SK-N-SH (cell line): Measurements from ENCODE around the gene BRMS1. TPM values are rescaled to one million over a fixed set of nuclear protein-coding genes. Genes with fewer than 3 reads are reported as not detected.
"Not testable (repeated sequence)": the region's sequence is repeated elsewhere in the genome, so short reads cannot be mapped to it uniquely, and the experiment has no call there.

Experiments used
- CTCF ChIA-PET: fragments of 300-600, 350-600 bp; formaldehyde crosslinking; extraction: SDS; loops from one replicate; lab custom pipeline; 2021; lab: Yijun Ruan, JAX
- POLR2A ChIA-PET: fragments of 350-600 bp; sonication (Branson Sonifier 250); formaldehyde crosslinking; extraction: SDS; loops from one replicate; lab custom pipeline; 2020; ENCODE audit warnings: antibody characterized with exemption, inconsistent platforms; lab: Yijun Ruan, JAX
- DNase-seq: peaks from one replicate; pipeline ENCODE4 v3.0.0; 2012
- H2AFZ ChIP-seq: fragments of 200-600 bp; sonication (generic); 2 replicates; pipeline ENCODE4 v1.8.1; 2016; ENCODE audit warnings: antibody characterized with exemption, mild to moderate bottlenecking, low read depth
- H3F3A ChIP-seq: fragments of 200-600 bp; sonication (generic); replicated peaks from 2 replicates; pipeline ENCODE3; 2016; ENCODE audit warnings: antibody characterized with exemption, mild to moderate bottlenecking; ENCODE audit not compliant: insufficient read depth
- H3K27ac ChIP-seq, 2 experiments: fragments of 200-500 bp in 1 of 2; fragments of 200-600 bp in 1 of 2; sonication (Bioruptor generic) in 1 of 2; sonication (generic), shearing (Covaris generic) in 1 of 2; 2 replicates each; pipeline versions ENCODE4 v1.5.1 to v1.6.1; 2014 to 2016; ENCODE audit warnings: low read depth in 2 of 2, inconsistent platforms in 1 of 2, low read length in 1 of 2, mild to moderate bottlenecking in 1 of 2, mixed read lengths in 1 of 2
- H3K27me3 ChIP-seq: fragments of 200-600 bp; sonication (generic), shearing (Covaris generic); 2 replicates; pipeline ENCODE4 v1.6.1; 2016; ENCODE audit warnings: mixed run types; ENCODE audit not compliant: insufficient read depth
- H3K36me3 ChIP-seq, 2 experiments: fragments of 200-500 bp in 1 of 2; fragments of 200-600 bp in 1 of 2; sonication (Bioruptor generic) in 1 of 2; sonication (generic) in 1 of 2; replicated peaks in 1 of 2; 2 replicates each; pipeline versions ENCODE3 to v1.5.1; 2014 to 2016; ENCODE audit warnings: low read length in 1 of 2, mild to moderate bottlenecking in 1 of 2; ENCODE audit not compliant: insufficient read depth in 2 of 2, control insufficient read depth in 1 of 2
- H3K4me1 ChIP-seq, 2 experiments: fragments of 200-500 bp in 1 of 2; fragments of 200-600 bp in 1 of 2; sonication (Bioruptor generic) in 1 of 2; sonication (generic), shearing (Covaris generic) in 1 of 2; 2 replicates each; pipeline versions ENCODE4 v1.5.1 to v1.6.1; 2014 to 2016; ENCODE audit warnings: low read depth in 1 of 2, low read length in 1 of 2, mixed run types in 1 of 2; ENCODE audit not compliant: insufficient read depth in 2 of 2, control insufficient read depth in 1 of 2
- H3K4me2 ChIP-seq: fragments of 200-600 bp; sonication (generic), shearing (Covaris generic); 2 replicates; pipeline ENCODE4 v1.6.1; 2017; ENCODE audit warnings: mixed run types
- H3K4me3 ChIP-seq, 2 experiments: fragments of 200-500 bp in 1 of 2; fragments of 200-600 bp in 1 of 2; sonication (Bioruptor generic) in 1 of 2; sonication (generic), shearing (Covaris generic) in 1 of 2; 2 replicates each; pipeline versions ENCODE4 v1.5.1 to v1.8.1; 2014 to 2016; ENCODE audit warnings: low read depth in 2 of 2, inconsistent platforms in 1 of 2, low read length in 1 of 2, mild to moderate bottlenecking in 1 of 2, mixed read lengths in 1 of 2, moderate library complexity in 1 of 2
- H3K79me2 ChIP-seq: fragments of 200-600 bp; sonication (generic); 2 replicates; pipeline ENCODE4 v1.8.1; 2017; ENCODE audit warnings: mild to moderate bottlenecking; ENCODE audit not compliant: insufficient read depth
- H3K9ac ChIP-seq: fragments of 200-600 bp; sonication (generic); 2 replicates; pipeline ENCODE4 v1.6.1; 2017; ENCODE audit warnings: mixed run types
- H3K9me2 ChIP-seq: fragments of 200-600 bp; sonication (generic); 2 replicates; pipeline ENCODE4 v1.6.1; 2017; ENCODE audit warnings: mixed run types
- H3K9me3 ChIP-seq: fragments of 200-600 bp; sonication (generic); 2 replicates; pipeline ENCODE4 v1.6.1; 2017; ENCODE audit warnings: mixed run types, mild to moderate bottlenecking, moderate library complexity
- H4K20me1 ChIP-seq: fragments of 200-600 bp; sonication (generic); 2 replicates; pipeline ENCODE4 v1.6.1; 2017; ENCODE audit warnings: mild to moderate bottlenecking, mixed run types; ENCODE audit not compliant: insufficient read depth
- CTCF ChIP-seq: fragments of 200-600 bp; sonication (generic); IDR thresholded peaks from 2 replicates; pipeline ENCODE4 v1.6.1; 2017; ENCODE audit warnings: antibody characterized with exemption, mild to moderate bottlenecking, moderate library complexity
- MAX ChIP-seq: IDR thresholded peaks from 2 replicates; pipeline ENCODE4 v1.4.0; 2012; ENCODE audit warnings: low read depth
- RAD21 ChIP-seq: IDR thresholded peaks from 2 replicates; pipeline ENCODE4 v1.6.1; 2012; ENCODE audit warnings: mild to moderate bottlenecking, low read length
- RFX5 ChIP-seq: IDR thresholded peaks from 2 replicates; pipeline ENCODE4 v1.6.1; 2012; ENCODE audit warnings: mild to moderate bottlenecking, improper control_type of control experiment, low read length
- SMC3 ChIP-seq: IDR thresholded peaks from 2 replicates; pipeline ENCODE4 v1.6.1; 2012; ENCODE audit warnings: low read depth, low read length, improper control_type of control experiment
- TEAD4 ChIP-seq: IDR thresholded peaks from 2 replicates; pipeline ENCODE4 v1.4.0; 2012; ENCODE audit warnings: mild to moderate bottlenecking, borderline replicate concordance; ENCODE audit not compliant: insufficient read depth
- USF2 ChIP-seq: fragments of 150-350 bp; IDR thresholded peaks from 2 replicates; pipeline ENCODE4 v1.6.1; 2017; ENCODE audit warnings: antibody characterized with exemption, low read length, low read depth, borderline replicate concordance
- WGBS: methylation state at CpG from one replicate; pipeline ENCODE4 v1.1.6; 2017; ENCODE audit warnings: low lambda C conversion rate; 5-methylcytosine and 5-hydroxymethylcytosine counted together
- polyA plus RNA-seq, 3 experiments: library from polyadenylated mRNA; depleted of rRNA; stranded (reverse); fragments of >200 nt; gene quantifications; 2 replicates each; pipeline ENCODE4 v1.2.3, GENCODE V29; 2012
- TF ChIP-seq, protein P1 (sequence below): IDR thresholded peaks from 2 replicates; pipeline ENCODE4 v1.6.1; 2012; ENCODE audit warnings: mild to moderate bottlenecking, low read depth, low read length, moderate library complexity

Gene BRMS1
- polyA plus RNA-seq, 1 of the 3 experiments (the other 2 are of a cell fraction): 70.0 TPM

DNA sequence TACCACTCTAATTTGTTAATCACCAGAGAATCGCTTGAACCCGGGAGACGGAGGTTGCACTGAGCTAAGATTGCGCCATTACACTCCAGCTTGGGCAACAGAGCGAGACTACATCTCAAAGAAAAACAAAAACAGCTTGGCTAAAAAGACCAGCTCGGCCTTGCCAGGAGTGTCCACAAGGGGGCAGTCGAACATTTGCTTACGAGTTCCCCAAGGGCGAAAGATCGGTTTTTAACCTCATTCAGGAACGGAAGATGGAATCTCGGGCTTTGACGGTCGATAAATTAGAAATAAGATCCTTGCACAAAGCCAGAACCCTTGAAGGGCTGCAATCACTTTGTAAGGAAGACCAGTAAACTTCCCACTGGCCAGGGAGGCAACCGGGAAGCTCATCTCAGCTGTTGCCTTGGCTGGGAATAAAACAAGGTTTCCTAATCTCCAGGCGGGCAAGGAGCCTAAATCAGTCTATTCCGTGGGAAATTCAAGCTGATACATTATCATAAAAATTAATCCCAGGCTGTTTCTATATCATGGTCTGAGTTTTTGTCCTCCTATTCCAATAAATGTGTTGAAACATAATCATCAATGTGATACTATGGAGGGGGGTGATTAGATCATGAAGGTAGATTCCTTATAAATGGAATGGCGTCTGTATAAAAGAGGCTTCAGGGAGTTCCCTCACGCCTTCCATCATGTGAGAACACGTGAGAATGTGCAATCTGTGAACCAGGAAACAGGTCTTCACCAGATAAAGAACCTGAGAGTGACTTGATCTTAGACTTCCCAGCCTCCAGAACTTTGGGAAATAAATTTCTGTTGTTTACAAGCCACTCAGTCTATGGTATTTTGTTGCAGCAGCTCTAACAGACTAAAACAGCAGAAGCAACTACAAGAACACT lies 41.5 kb upstream of the BRMS1 start:
- Histone ChIP-seq H3K27ac (no peak overlapping the region), H3K27me3 (peaks cover 13% of the 10 kb centered on the region; the same call in 1 of the 2 replicates), H3K36me3 (no peaks in the 10 kb centered on the region), H3F3A (no peaks in the 10 kb centered on the region), H3K4me1 (no peaks in the 10 kb centered on the region; a peak in 1 of 4 replicates), H3K79me2 (no peaks in the 10 kb centered on the region), H3K4me2 (peak overlapping the region; percentile 49), H2AFZ (peak overlapping the region; percentile 80), H3K9me3 (no peaks in the 10 kb centered on the region), H3K9ac (no peak overlapping the region), H3K4me3 (peak overlapping the region; percentile 23 to 60), H3K9me2 (no peaks in the 10 kb centered on the region), H4K20me1 (no peaks in the 10 kb centered on the region)
- TF ChIP-seq TEAD4 (no peak), RFX5 (0 out of 2 replicates have a peak, but pooled peaks have one; percentile 37), USF2 (no peak), RAD21 (peak; percentile 70), SMC3 (peak; percentile 36; the same call in 1 of the 2 replicates), MAX (no peak), CTCF (peak; percentile 96)
- TF ChIP-seq, protein P1, sequence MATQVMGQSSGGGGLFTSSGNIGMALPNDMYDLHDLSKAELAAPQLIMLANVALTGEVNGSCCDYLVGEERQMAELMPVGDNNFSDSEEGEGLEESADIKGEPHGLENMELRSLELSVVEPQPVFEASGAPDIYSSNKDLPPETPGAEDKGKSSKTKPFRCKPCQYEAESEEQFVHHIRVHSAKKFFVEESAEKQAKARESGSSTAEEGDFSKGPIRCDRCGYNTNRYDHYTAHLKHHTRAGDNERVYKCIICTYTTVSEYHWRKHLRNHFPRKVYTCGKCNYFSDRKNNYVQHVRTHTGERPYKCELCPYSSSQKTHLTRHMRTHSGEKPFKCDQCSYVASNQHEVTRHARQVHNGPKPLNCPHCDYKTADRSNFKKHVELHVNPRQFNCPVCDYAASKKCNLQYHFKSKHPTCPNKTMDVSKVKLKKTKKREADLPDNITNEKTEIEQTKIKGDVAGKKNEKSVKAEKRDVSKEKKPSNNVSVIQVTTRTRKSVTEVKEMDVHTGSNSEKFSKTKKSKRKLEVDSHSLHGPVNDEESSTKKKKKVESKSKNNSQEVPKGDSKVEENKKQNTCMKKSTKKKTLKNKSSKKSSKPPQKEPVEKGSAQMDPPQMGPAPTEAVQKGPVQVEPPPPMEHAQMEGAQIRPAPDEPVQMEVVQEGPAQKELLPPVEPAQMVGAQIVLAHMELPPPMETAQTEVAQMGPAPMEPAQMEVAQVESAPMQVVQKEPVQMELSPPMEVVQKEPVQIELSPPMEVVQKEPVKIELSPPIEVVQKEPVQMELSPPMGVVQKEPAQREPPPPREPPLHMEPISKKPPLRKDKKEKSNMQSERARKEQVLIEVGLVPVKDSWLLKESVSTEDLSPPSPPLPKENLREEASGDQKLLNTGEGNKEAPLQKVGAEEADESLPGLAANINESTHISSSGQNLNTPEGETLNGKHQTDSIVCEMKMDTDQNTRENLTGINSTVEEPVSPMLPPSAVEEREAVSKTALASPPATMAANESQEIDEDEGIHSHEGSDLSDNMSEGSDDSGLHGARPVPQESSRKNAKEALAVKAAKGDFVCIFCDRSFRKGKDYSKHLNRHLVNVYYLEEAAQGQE: no peak
- WGBS: 11% methylated on average over 20 of the region's 20 CpGs
- CTCF ChIA-PET: interaction anchor here (0.7 to 3.7 kb wide), 44 partner anchors 9 to 448 kb away, joined by 3 to 47 read pairs (median 6); partner anchors contain the start of genes B4GAT1, BRMS1, DPP3 and MRPL11
- POLR2A ChIA-PET: interaction anchor here (0.5 to 1.0 kb wide), 2 partner anchors 74 to 425 kb away, joined by 3 read pairs; partner anchors contain the start of gene SART1
- peak; percentile 71 for DNase-seq

DNA sequence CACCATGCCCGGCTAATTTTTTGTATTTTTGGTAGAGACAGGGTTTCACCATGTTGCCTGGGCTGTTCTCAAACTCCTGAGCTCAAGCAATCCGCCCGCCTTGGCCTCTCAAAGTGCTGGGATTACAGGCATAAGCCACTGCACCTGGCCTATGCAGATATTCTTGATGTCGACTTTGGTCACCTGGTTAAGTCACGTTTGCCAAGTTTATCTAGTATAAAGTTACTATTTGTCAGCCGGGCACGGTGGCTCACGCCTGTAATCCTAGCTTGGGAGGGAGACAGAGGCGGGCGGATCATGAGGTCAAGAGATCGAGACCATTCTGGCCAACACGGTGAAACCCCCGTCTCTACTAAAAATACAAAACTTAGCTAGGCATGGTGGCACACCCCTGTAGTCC lies 39.4 kb upstream of the BRMS1 start:
- H3K9me3 ChIP-seq, H3K4me1 ChIP-seq, H3K9ac ChIP-seq, H3F3A ChIP-seq, H4K20me1 ChIP-seq, POLR2A ChIA-PET, H3K4me2 ChIP-seq, H3K36me3 ChIP-seq, H3K27ac ChIP-seq, H2AFZ ChIP-seq, H3K27me3 ChIP-seq, H3K9me2 ChIP-seq, DNase-seq, H3K4me3 ChIP-seq, H3K79me2 ChIP-seq: not testable (repeated sequence)
- CTCF ChIA-PET: interaction anchor here (1.3 to 3.7 kb wide), 5 partner anchors 16 to 94 kb away, joined by 3 to 41 read pairs (median 20); no protein-coding TSS in a partner anchor
- 74% methylated on average over 13 of the region's 13 CpGs for WGBS

DNA sequence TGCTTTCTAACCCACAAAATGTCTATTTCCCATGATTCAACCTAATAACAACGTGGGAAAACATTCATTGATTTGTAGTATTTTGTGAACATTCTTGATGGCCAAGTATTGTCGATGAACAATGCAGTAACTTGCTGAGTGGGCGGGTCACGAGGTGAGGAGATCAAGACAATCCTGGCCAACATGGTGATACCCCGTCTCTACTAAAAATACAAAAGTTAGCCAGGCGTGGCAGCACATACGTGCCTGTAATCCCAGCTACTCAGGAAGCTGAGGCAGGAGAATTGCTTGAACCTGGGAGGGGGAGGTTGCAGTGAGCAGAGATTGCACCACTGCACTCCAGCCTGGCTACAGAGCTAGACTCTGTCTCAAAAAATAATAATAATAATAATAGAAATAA lies 35.4 kb upstream of the BRMS1 start:
- H3K36me3 ChIP-seq, H3K4me1 ChIP-seq, H3F3A ChIP-seq, H3K27me3 ChIP-seq, H3K9me2 ChIP-seq, H3K4me2 ChIP-seq, POLR2A ChIA-PET, DNase-seq, H3K4me3 ChIP-seq, H3K9me3 ChIP-seq, H3K9ac ChIP-seq, H3K79me2 ChIP-seq, H4K20me1 ChIP-seq, H3K27ac ChIP-seq: not testable (repeated sequence)
- 0 out of 2 replicates have a peak overlapping the region, but pooled peaks have one; percentile 56 for H2AFZ ChIP-seq
- CTCF ChIA-PET: interaction anchor here (0.7 to 8.6 kb wide), 8 partner anchors 9 to 69 kb away, joined by 3 to 55 read pairs (median 6); no protein-coding TSS in a partner anchor
- 6% methylated on average over 7 of the region's 7 CpGs for WGBS
